Left hindlimb (tissue), 1 donor: Measurements from ENCODE around the gene ATP4B.

ENCODE experiments used
- DNase-seq: peaks from one replicate; pipeline ENCODE4 v3.0.0-alpha.2; 2018

Gene ATP4B

DNA sequence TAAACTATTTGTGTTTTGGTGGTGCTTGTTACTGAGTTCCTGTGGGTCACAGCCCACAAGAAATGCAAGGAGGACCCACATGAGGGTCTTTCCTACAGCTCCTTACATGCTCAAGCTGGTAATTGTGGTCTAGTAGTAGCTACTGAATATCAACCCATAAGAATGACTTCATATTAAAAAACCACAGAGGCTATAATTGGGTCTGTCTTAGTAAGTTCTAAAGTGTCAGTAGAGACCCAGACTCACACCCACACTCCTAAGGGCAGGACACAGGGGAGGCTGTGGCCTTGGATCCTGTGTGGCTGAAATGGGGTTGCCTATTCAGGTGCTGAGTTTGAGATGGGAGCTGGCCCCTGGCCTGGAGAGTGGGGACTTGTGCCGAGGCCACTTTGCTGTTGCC lies 53.8 kb downstream of the ATP4B start:
- no peak for DNase-seq

GRCh38 chr13:113603116-113603710 lies 54.8 kb downstream of the ATP4B start:
- no peak for DNase-seq

DNA sequence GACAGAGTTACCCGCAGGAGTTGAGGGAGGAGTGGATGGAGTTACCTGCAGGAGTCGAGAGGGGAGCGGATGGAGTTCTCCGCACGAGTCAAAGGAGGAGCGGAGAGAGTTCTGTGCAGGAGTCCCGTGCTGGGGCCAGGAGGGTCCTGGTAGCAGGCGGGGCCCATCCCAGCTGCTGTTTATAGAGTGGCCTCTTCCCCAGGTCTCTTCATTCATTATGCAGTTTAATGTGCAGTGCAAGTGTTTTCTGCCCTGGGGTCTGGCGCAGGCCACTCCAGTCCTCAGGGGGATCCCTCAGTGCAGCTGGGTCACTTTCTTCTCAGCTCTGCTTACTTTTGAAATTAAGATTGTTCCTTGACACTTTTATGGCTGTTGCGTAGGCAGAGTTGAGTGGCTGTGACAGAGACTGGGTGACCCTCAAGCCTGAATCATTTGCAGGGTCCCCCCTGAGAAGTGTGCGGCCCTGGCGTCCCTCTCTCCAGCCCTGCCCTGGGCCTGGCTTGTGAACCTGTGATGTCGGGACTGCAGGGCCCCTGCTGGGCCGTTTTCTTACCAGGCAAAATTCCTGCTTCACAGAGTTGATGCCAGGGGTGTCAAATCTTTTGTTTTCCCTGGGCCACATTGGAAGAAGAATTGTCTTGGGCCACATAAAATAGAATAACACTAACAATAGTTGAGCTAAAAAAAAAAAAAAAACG lies 55.6 kb downstream of the ATP4B start:
- no peak for DNase-seq

- no peak for DNase-seq
Observed at GRCh38 chr13:113601166-113602070, 56.6 kb downstream of the ATP4B start.

- DNase-seq = no peak
Observed at GRCh38 chr13:113599391-113599790, 58.6 kb downstream of the ATP4B start.
